ENCODE results near the gene MTNR1B.

MTNR1B gene

DNA sequence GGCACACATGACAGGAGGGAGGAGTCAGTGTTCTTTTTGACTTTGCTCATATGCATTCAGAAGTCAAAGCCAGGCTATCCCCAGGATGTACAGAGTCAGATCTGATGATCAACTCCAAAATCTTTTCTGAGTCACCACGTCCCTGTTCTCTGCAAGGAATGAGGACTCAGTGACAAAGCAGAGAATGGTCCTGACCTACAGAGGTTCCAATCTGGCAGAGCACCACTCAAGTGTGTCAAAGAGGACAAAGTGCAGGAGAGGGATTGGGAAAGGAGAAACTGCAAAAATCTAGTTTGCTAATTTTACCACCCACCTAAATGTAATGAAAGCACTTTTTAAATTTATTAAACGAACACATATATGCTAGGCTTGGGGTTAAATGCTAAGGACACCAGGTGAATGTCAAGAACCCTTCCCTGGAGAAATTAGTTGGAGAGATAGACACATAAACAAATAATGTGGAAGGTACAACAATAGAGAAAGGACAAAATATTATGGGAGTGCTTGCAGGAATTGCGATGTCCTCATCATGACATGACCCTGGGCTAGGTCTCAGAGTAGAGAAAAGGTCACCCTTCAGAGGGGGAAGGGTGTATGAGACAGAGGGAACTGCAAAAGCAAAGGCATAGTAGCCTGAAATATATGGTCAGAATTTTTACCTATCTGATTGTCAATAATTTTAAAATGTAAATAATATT lies 56.3 kb downstream of the MTNR1B start:
- Histone ChIP-seq H3K36me3 (ENCODE audit: control insufficient read depth in 5 of 5, insufficient read depth in 5 of 5, low read length in 5 of 5) (no peaks in the 10 kb centered on the region), H3K27me3 (ENCODE audit: control insufficient read depth in 5 of 5, insufficient read depth in 4 of 5, low read length in 5 of 5) (no peaks in the 10 kb centered on the region), H3K27ac (ENCODE audit: low read depth, low read length) (no peak overlapping the region), H3K4me3 (ENCODE audit: low read depth in 1 of 5, low read length in 5 of 5) (no peak overlapping the region), H3K9ac (ENCODE audit: low read length in 5 of 5) (no peak overlapping the region), H3K9me3 (ENCODE audit: control insufficient read depth in 5 of 5, low read length in 5 of 5) (no peaks in the 10 kb centered on the region), H3K4me1 (ENCODE audit: control insufficient read depth in 5 of 5, insufficient read depth in 5 of 5, low read length in 5 of 5) (no peaks in the 10 kb centered on the region)

DNA sequence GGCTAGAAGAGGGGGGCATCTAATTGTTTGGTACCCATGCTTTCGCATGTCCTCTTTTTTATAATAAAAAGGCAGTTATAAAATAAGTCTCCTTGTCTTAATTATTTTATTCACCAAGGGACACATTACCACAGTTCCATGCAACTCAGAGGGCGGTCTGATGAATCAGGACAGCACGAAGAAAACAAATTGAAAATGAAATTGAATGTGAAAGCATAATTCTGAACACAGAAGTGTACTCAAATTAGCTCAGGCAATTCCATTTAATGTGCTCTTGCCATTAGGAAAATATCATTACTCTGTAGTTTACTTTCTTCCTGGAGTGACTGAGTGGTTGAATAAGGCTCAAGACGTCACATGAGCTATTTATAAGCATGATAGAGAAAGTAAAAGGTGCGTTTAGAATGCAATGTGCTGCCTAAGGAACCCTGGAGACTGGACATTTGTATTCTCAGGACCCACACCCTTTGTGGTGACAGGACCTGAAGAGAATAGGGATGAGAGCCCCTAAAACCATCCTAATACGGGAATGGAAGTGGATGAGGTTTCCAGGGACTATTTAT lies 59.6 kb downstream of the MTNR1B start:
- no peak overlapping the region for H3K4me3 ChIP-seq (ENCODE audit: low read depth in 1 of 5, low read length in 5 of 5)

DNA sequence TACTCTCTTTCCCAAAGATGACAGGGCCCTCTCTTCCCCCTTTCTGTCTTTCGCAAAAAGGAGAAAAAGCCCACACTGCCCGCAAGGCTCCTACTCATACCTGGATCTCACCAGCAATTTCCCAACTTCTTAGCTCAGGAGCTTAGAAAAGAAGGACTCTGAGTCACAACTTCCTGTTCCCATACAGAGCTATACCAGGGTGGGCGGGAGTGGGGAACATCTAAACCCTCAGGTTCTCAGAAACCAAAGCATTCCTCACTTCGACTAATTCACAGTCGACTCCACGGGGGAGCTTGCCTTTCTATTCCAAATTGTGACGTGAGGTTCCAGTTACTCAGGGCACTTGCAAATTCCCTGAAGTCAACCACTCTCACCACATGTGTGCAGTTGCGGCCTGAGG lies 61.9 kb downstream of the MTNR1B start:
- Histone ChIP-seq H3K4me3 (ENCODE audit: low read depth in 1 of 5, low read length in 5 of 5) (no peak overlapping the region), H3K27me3 (ENCODE audit: control insufficient read depth in 5 of 5, insufficient read depth in 4 of 5, low read length in 5 of 5) (no peaks in the 10 kb centered on the region), H3K4me1 (ENCODE audit: control insufficient read depth in 5 of 5, insufficient read depth in 5 of 5, low read length in 5 of 5) (no peaks in the 10 kb centered on the region), H3K36me3 (ENCODE audit: control insufficient read depth in 5 of 5, insufficient read depth in 5 of 5, low read length in 5 of 5) (no peaks in the 10 kb centered on the region), H3K9ac (ENCODE audit: low read length in 5 of 5) (no peak overlapping the region), H3K27ac (ENCODE audit: low read depth, low read length) (no peak overlapping the region), H3K9me3 (ENCODE audit: control insufficient read depth in 5 of 5, low read length in 5 of 5) (no peaks in the 10 kb centered on the region)

More for the DNA sequence above, 59.6 kb downstream of the MTNR1B start:
- Histone ChIP-seq H3K27ac (ENCODE audit: low read depth, low read length) (no peak overlapping the region), H3K36me3 (ENCODE audit: control insufficient read depth in 5 of 5, insufficient read depth in 5 of 5, low read length in 5 of 5) (no peaks in the 10 kb centered on the region), H3K9me3 (ENCODE audit: control insufficient read depth in 5 of 5, low read length in 5 of 5) (no peaks in the 10 kb centered on the region), H3K9ac (ENCODE audit: low read length in 5 of 5) (no peak overlapping the region), H3K4me1 (ENCODE audit: control insufficient read depth in 5 of 5, insufficient read depth in 5 of 5, low read length in 5 of 5) (no peaks in the 10 kb centered on the region), H3K27me3 (ENCODE audit: control insufficient read depth in 5 of 5, insufficient read depth in 4 of 5, low read length in 5 of 5) (no peaks in the 10 kb centered on the region)

Measured in subcutaneous abdominal adipose tissue (tissue), 5 donors.